Activated B cell treated with CpG ODN at 0.5 μM for 24 hours (primary cell): ENCODE data around the gene TLX2. TPM values are rescaled to one million over a fixed set of nuclear protein-coding genes. Genes with fewer than 3 reads are reported as not detected.

Experiments used
- ATAC-seq: fragments of 200-7000 bp; cut with Tn5 transposase; one replicate; pipeline ENCODE4 v1.10.0; 2021; ENCODE audit warnings: low read depth, mild to moderate bottlenecking, moderate library complexity
- CTCF ChIA-PET: fragments of 350-600 bp; sonication (Branson Sonifier 250); formaldehyde crosslinking; loops from one replicate; lab custom pipeline; 2021; ENCODE audit warnings: antibody characterized with exemption; lab: Charles Lee
- POLR2A ChIA-PET: fragments of 350-600 bp; sonication (Branson Sonifier 250); formaldehyde crosslinking; loops from one replicate; lab custom pipeline; 2021; ENCODE audit warnings: antibody characterized with exemption; lab: Charles Lee
- DNase-seq: peaks from one replicate; pipeline ENCODE4 v3.0.0; 2022
- H3K27ac Mint-ChIP-seq: one replicate; pipeline ENCODE4 v1.8.0; 2020; ENCODE audit warnings: mixed read lengths
- H3K27me3 Mint-ChIP-seq: one replicate; pipeline ENCODE4 v1.8.0; 2021; ENCODE audit warnings: mixed read lengths
- H3K36me3 Mint-ChIP-seq: one replicate; pipeline ENCODE4 v1.8.0; 2021; ENCODE audit warnings: low read depth, mixed read lengths
- H3K4me1 Mint-ChIP-seq: one replicate; pipeline ENCODE4 v1.8.0; 2021; ENCODE audit warnings: mixed read lengths
- H3K4me3 Mint-ChIP-seq: one replicate; pipeline ENCODE4 v1.8.0; 2020; ENCODE audit warnings: mild to moderate bottlenecking, mixed read lengths
- H3K9me3 Mint-ChIP-seq: one replicate; pipeline ENCODE4 v1.8.0; 2020; ENCODE audit warnings: mixed read lengths
- CTCF ChIP-seq: fragments of 200-600 bp; IDR thresholded peaks from one replicate; pipeline ENCODE4 v1.8.0; 2022; ENCODE audit warnings: antibody characterized with exemption, mild to moderate bottlenecking
- intact Hi-C: fragments of 100-400 bp; cut with micrococcal nuclease; formaldehyde crosslinking; loops from one replicate; pipeline ENCODE4 v1.15.1; 2024
- total RNA-seq: library from RNA; stranded (reverse); gene quantifications from 2 replicates; pipeline ENCODE4 v1.2.3, GENCODE V29; 2022

TLX2 gene
- total RNA-seq, 1 donor from 2014 or later: not detected

- H3K4me3 Mint-ChIP-seq: peak within 1 kb of the TSS; percentile 97
- H3K27ac Mint-ChIP-seq: peak within 1 kb of the TSS; percentile 96
- TF ChIP-seq CTCF: no peak
- H3K36me3 Mint-ChIP-seq: peaks cover 66% of the 10 kb centered on the region
- ATAC-seq: peak; percentile 83
- H3K9me3 Mint-ChIP-seq: no peaks in the 10 kb centered on the region
- H3K4me1 Mint-ChIP-seq: peaks cover 55% of the 10 kb centered on the region
- no peaks in the 10 kb centered on the region for H3K27me3 Mint-ChIP-seq
- peak; percentile 87 for DNase-seq
- CTCF ChIA-PET: interaction anchor here (0.8 to 1.2 kb wide), 4 partner anchors 9 to 46 kb away, joined by 3 to 6 read pairs (median 4); partner anchors contain the start of genes CCDC142 and TTC31
- POLR2A ChIA-PET: interaction anchor here (0.6 to 8.8 kb wide), 30 partner anchors 9 to 351 kb away, joined by 3 to 63 read pairs (median 6); partner anchors contain the start of genes CCDC142, DOK1, INO80B and LBX2
- intact Hi-C loops: loop anchor here (1.0 to 5.0 kb wide), 18 partner anchors 10 to 792 kb away; partner anchors contain the start of genes C2orf81, DGUOK, DOK1 and INO80B
Observed at GRCh38 chr2:74529357-74530238, 15.3 kb downstream of the TLX2 start, which contains the start of the genes AUP1 and HTRA2. TSS of gene AUP1 (minus strand) at chr2:74529706. CDS start at chr2:74529629, 77 bp downstream. TSS of gene HTRA2 (plus strand) at chr2:74529933. CDS start at chr2:74530007, 74 bp downstream.

- TF ChIP-seq CTCF: no peak
- DNase-seq (peak; percentile 47), ATAC-seq (peak; percentile 11)
- Mint-ChIP-seq H3K36me3 (peaks cover 63% of the 10 kb centered on the region), H3K9me3 (no peaks in the 10 kb centered on the region), H3K27ac (peak overlapping the region; percentile 96), H3K27me3 (no peaks in the 10 kb centered on the region), H3K4me3 (peak overlapping the region; percentile 97), H3K4me1 (peaks cover 55% of the 10 kb centered on the region)
- intact Hi-C loops: loop anchor here (1.0 to 5.0 kb wide), 4 partner anchors 193 to 702 kb away; partner anchors contain the start of genes MTHFD2 and STAMBP
- CTCF ChIA-PET: interaction anchor here (0.9 to 4.4 kb wide), 11 partner anchors 8 to 58 kb away, joined by 3 to 34 read pairs (median 5); partner anchors contain the start of genes CCDC142, LBX2, PCGF1 and TTC31
- POLR2A ChIA-PET: interaction anchor here (0.8 to 8.8 kb wide), 34 partner anchors 8 to 352 kb away, joined by 3 to 63 read pairs (median 5); partner anchors contain the start of genes C2orf81, CCDC142, DOK1 and INO80B
Observed at GRCh38 chr2:74530239-74531187, 16.3 kb downstream of the TLX2 start.

GRCh38 chr2:74531666-74532065 is 17.4 kb downstream of the TLX2 start:
- Mint-ChIP-seq H3K27me3 (no peaks in the 10 kb centered on the region), H3K27ac (peak overlapping the region; percentile 96), H3K36me3 (peaks cover 54% of the 10 kb centered on the region), H3K4me1 (peaks cover 46% of the 10 kb centered on the region), H3K4me3 (peak overlapping the region; percentile 97), H3K9me3 (no peaks in the 10 kb centered on the region)
- ChIA-PET CTCF (interaction anchor here (0.7 to 4.4 kb wide), 16 partner anchors 8 to 704 kb away, joined by 3 to 34 read pairs (median 4); partner anchors contain the start of genes CCDC142, LBX2, MRPL53 and PCGF1), POLR2A (interaction anchor here (0.7 to 8.8 kb wide), 12 partner anchors 7 to 353 kb away, joined by 3 to 63 read pairs (median 7); partner anchors contain the start of genes CCDC142, INO80B, MOB1A and MRPL53)
- no peak for TF ChIP-seq CTCF
- no peak for DNase-seq
- intact Hi-C loops: loop anchor here (5.0 kb wide), 2 partner anchors 194 to 334 kb away; partner anchors contain the start of gene MTHFD2
- ATAC-seq: no peak

GRCh38 chr2:74532222-74532621 is 18.0 kb downstream of the TLX2 start:
- H3K36me3 Mint-ChIP-seq: peaks cover 49% of the 10 kb centered on the region
- peaks cover 41% of the 10 kb centered on the region for H3K4me1 Mint-ChIP-seq
- ChIA-PET POLR2A (interaction anchor here (0.7 to 8.8 kb wide), 10 partner anchors 24 to 354 kb away, joined by 3 to 63 read pairs (median 7); partner anchors contain the start of genes CCDC142, INO80B, MOB1A and MRPL53), CTCF (interaction anchor here (0.7 to 4.4 kb wide), 17 partner anchors 25 to 705 kb away, joined by 3 to 34 read pairs (median 3); partner anchors contain the start of genes CCDC142, LBX2, MRPL53 and PCGF1)
- H3K4me3 Mint-ChIP-seq: peak overlapping the region; percentile 56
- H3K27me3 Mint-ChIP-seq: no peaks in the 10 kb centered on the region
- no peak for TF ChIP-seq CTCF
- intact Hi-C loops: loop anchor here (5.0 kb wide), 2 partner anchors 195 to 335 kb away; partner anchors contain the start of gene MTHFD2
- DNase-seq (no peak), ATAC-seq (no peak)
- no peaks in the 10 kb centered on the region for H3K9me3 Mint-ChIP-seq
- H3K27ac Mint-ChIP-seq: peak overlapping the region; percentile 96
